CD14-positive monocyte (primary cell): ENCODE measurements around the gene SEC14L1. TPM values are rescaled to one million over a fixed set of nuclear protein-coding genes. Genes with fewer than 3 reads are reported as not detected.

Source experiments
- DNase-seq, 3 donors: peaks; one replicate each; pipeline ENCODE4 v3.0.0-alpha.2; 2011 to 2022
- H2AFZ ChIP-seq: 2 replicates; pipeline ENCODE4 v1.6.0; 2012; ENCODE audit warnings: mild to moderate bottlenecking, low read depth, low read length, inconsistent platforms; ENCODE audit not compliant: insufficient read depth, poor library complexity, severe bottlenecking
- H3K27ac ChIP-seq, 2 donors: 1 replicate in 1 of 2; 2 replicates in 1 of 2; pipeline ENCODE4 v1.5.1; 2012 to 2013; ENCODE audit warnings: low read length in 2 of 2, control low read depth in 1 of 2, inconsistent platforms in 1 of 2, low read depth in 1 of 2, mild to moderate bottlenecking in 1 of 2
- H3K27me3 ChIP-seq, 2 donors: one replicate each; pipeline versions ENCODE4 v1.6.0 to v1.6.1; 2011 to 2013; ENCODE audit warnings: low read length in 2 of 2; ENCODE audit not compliant: control insufficient read depth in 2 of 2, insufficient read depth in 2 of 2
- H3K36me3 ChIP-seq, 2 donors: replicated peaks in 1 of 2; 1 replicate in 1 of 2; 2 replicates in 1 of 2; pipeline versions ENCODE4 v1.5.1 to v1.6.1; 2012 to 2013; ENCODE audit warnings: low read length in 2 of 2, control low read depth in 1 of 2, inconsistent platforms in 1 of 2, mild to moderate bottlenecking in 1 of 2; ENCODE audit not compliant: insufficient read depth in 2 of 2, control insufficient read depth in 1 of 2
- H3K4me1 ChIP-seq, 2 donors: 1 replicate in 1 of 2; 2 replicates in 1 of 2; pipeline versions ENCODE4 v1.5.1 to v1.6.1; 2012 to 2013; ENCODE audit warnings: low read length in 2 of 2, control low read depth in 1 of 2, inconsistent platforms in 1 of 2, mild to moderate bottlenecking in 1 of 2, moderate library complexity in 1 of 2; ENCODE audit not compliant: insufficient read depth in 2 of 2, control insufficient read depth in 1 of 2
- H3K4me2 ChIP-seq: replicated peaks from 2 replicates; pipeline ENCODE3; 2012; ENCODE audit warnings: low read length, moderate library complexity, mild to moderate bottlenecking; ENCODE audit not compliant: poor library complexity, severe bottlenecking; ENCODE audit errors: extremely low read depth
- H3K4me3 ChIP-seq, 3 experiments: fragments of 200-600 bp in 1 of 3; sonication (generic) in 1 of 3; replicated peaks in 1 of 3; 1 replicate in 2 of 3; 2 replicates in 1 of 3; pipeline ENCODE4 v1.5.1; 2011 to 2013; ENCODE audit warnings: low read length in 3 of 3, mild to moderate bottlenecking in 3 of 3, control low read depth in 2 of 3, low read depth in 2 of 3, inconsistent platforms in 1 of 3, moderate library complexity in 1 of 3
- H3K79me2 ChIP-seq: 2 replicates; pipeline ENCODE4 v1.6.0; 2012; ENCODE audit warnings: mild to moderate bottlenecking, control low read depth, inconsistent platforms, low read length, moderate library complexity; ENCODE audit not compliant: insufficient read depth
- H3K9ac ChIP-seq: 2 replicates; pipeline ENCODE4 v1.6.0; 2017; ENCODE audit warnings: low read length, mild to moderate bottlenecking; ENCODE audit not compliant: insufficient read depth, poor library complexity, severe bottlenecking
- H3K9me3 ChIP-seq, 2 donors: replicated peaks in 1 of 2; 1 replicate in 1 of 2; 2 replicates in 1 of 2; pipeline versions ENCODE4 v1.5.1 to v1.6.1; 2012 to 2013; ENCODE audit warnings: low read length in 2 of 2, control low read depth in 1 of 2; ENCODE audit not compliant: control insufficient read depth in 1 of 2, insufficient read depth in 1 of 2
- H4K20me1 ChIP-seq: 2 replicates; pipeline ENCODE4 v1.6.0; 2012; ENCODE audit warnings: mild to moderate bottlenecking, low read length, control low read depth, moderate library complexity; ENCODE audit not compliant: insufficient read depth
- H3K27ac Mint-ChIP-seq, 7 donors: one replicate each; pipeline ENCODE4 v1.8.0; 2020; ENCODE audit warnings: mild to moderate bottlenecking in 7 of 7, mixed read lengths in 7 of 7, moderate library complexity in 6 of 7, inconsistent platforms in 2 of 7
- H3K27me3 Mint-ChIP-seq, 3 donors: one replicate each; pipeline ENCODE4 v1.8.0; 2021 to 2022; ENCODE audit warnings: low read depth in 3 of 3, mild to moderate bottlenecking in 3 of 3, mixed read lengths in 3 of 3, moderate library complexity in 3 of 3, inconsistent platforms in 1 of 3
- H3K36me3 Mint-ChIP-seq, 2 donors: one replicate each; pipeline ENCODE4 v1.8.0; 2020; ENCODE audit warnings: mixed read lengths in 2 of 2, inconsistent platforms in 1 of 2, mild to moderate bottlenecking in 1 of 2
- H3K4me1 Mint-ChIP-seq: one replicate; pipeline ENCODE4 v1.8.0; 2020; ENCODE audit warnings: mild to moderate bottlenecking, mixed read lengths
- H3K4me3 Mint-ChIP-seq, 2 donors: one replicate each; pipeline ENCODE4 v1.8.0; 2020; ENCODE audit warnings: mild to moderate bottlenecking in 2 of 2, mixed read lengths in 2 of 2, moderate library complexity in 1 of 2
- H3K9me3 Mint-ChIP-seq, 7 donors: one replicate each; pipeline ENCODE4 v1.8.0; 2020 to 2022; ENCODE audit warnings: mixed read lengths in 7 of 7, mild to moderate bottlenecking in 6 of 7, moderate library complexity in 6 of 7, inconsistent platforms in 2 of 7
- CTCF ChIP-seq: fragments of 200-600 bp; IDR thresholded peaks from one replicate; pipeline ENCODE4 v1.8.0; 2022; ENCODE audit warnings: antibody characterized with exemption, mild to moderate bottlenecking
- WGBS: methylation state at CpG from one replicate; pipeline ENCODE4 v1.1.5; 2013; ENCODE audit warnings: missing lambda C conversion rate; ENCODE audit not compliant: insufficient coverage; 5-methylcytosine and 5-hydroxymethylcytosine counted together
- intact Hi-C, 2 donors: fragments of 100-400 bp; cut with micrococcal nuclease; formaldehyde crosslinking; loops; one replicate each; pipeline versions ENCODE4 v1.15.0 to v1.15.1; 2023
- polyA plus RNA-seq, 3 donors: library from polyadenylated mRNA; depleted of rRNA in 1 of 3; unstranded in 2 of 3; stranded (reverse) in 1 of 3; fragments of 300-500 nt in 2 of 3; fragments of >200 nt in 1 of 3; fragmentation: Illumina TruSeq in 2 of 3; gene quantifications; 1 replicate in 2 of 3; 2 replicates in 1 of 3; pipeline ENCODE4 v1.2.3, GENCODE V29; 2012 to 2021

Gene SEC14L1
- polyA plus RNA-seq, 3 donors: 34.1 to 76.4 (median 43.2) TPM

GRCh38 chr17:77173104-77173503 is 32.3 kb downstream of the SEC14L1 start:
- H3K79me2 ChIP-seq: peaks cover 99% of the 10 kb centered on the region
- no peaks in the 10 kb centered on the region for H3K27me3 ChIP-seq
- peaks cover 16 to 69% of the 10 kb centered on the region in 2 donors for H3K36me3 ChIP-seq
- Mint-ChIP-seq H3K27me3 (peaks cover 0 to 2% (median 1%) of the 10 kb centered on the region in 3 donors), H3K36me3 (peaks cover 59 to 67% of the 10 kb centered on the region in 2 donors), H3K4me3 (no peak overlapping the region), H3K4me1 (no peaks in the 10 kb centered on the region), H3K9me3 (peaks cover 44 to 69% (median 63%) of the 10 kb centered on the region in 7 donors), H3K27ac (no peak overlapping the region)
- H3K4me1 ChIP-seq: no peaks in the 10 kb centered on the region
- no peak overlapping the region for H3K9ac ChIP-seq
- peaks cover 100% of the 10 kb centered on the region for H4K20me1 ChIP-seq
- peaks cover 54 to 67% of the 10 kb centered on the region in 2 donors for H3K9me3 ChIP-seq
- DNase-seq: no peak
- no peak overlapping the region for H3K27ac ChIP-seq
- intact Hi-C loops: no loop called here
- no peak overlapping the region for H3K4me3 ChIP-seq
- no peak for TF ChIP-seq CTCF
- no peak overlapping the region for H3K4me2 ChIP-seq
- WGBS: 98% methylated on average over 4 of the region's 6 CpGs
- no peak overlapping the region for H2AFZ ChIP-seq

- H3K9ac ChIP-seq: no peak overlapping the region
- H3K9me3 Mint-ChIP-seq: peaks cover 31 to 52% (median 45%) of the 10 kb centered on the region in 7 donors
- H3K36me3 ChIP-seq: peaks cover 18 to 65% of the 10 kb centered on the region in 2 donors
- peaks cover 52 to 66% of the 10 kb centered on the region in 2 donors for H3K36me3 Mint-ChIP-seq
- peaks cover 100% of the 10 kb centered on the region for H4K20me1 ChIP-seq
- H3K4me1 ChIP-seq: no peaks in the 10 kb centered on the region
- H3K27ac Mint-ChIP-seq: no peak overlapping the region
- H3K4me3 ChIP-seq: no peak overlapping the region
- H3K27me3 ChIP-seq: no peaks in the 10 kb centered on the region
- no peak for DNase-seq
- intact Hi-C loops: no loop called here
- H2AFZ ChIP-seq: no peak overlapping the region
- no peaks in the 10 kb centered on the region for H3K4me1 Mint-ChIP-seq
- 100% methylated on average over 1 of the region's 10 CpGs for whole genome bisulfite sequencing
- H3K27me3 Mint-ChIP-seq: peaks cover 0 to 3% (median 0%) of the 10 kb centered on the region in 3 donors
- H3K4me2 ChIP-seq: no peak overlapping the region
- H3K27ac ChIP-seq: no peak overlapping the region
- H3K9me3 ChIP-seq: peaks cover 40 to 47% of the 10 kb centered on the region in 2 donors
- H3K4me3 Mint-ChIP-seq: no peak overlapping the region
- peaks cover 96% of the 10 kb centered on the region for H3K79me2 ChIP-seq
- TF ChIP-seq CTCF: no peak
These were observed 34.3 kb downstream of the SEC14L1 start for GRCh38 chr17:77174928-77175661.
